Measurements from ENCODE around the gene JARID2.

Gene JARID2

GRCh38 chr6:15554728-15555100 lies 308.8 kb downstream of the JARID2 start:
- TF ChIP-seq EZH2phosphoT487 (IDR thresholded peaks at IDR 0.05; ENCODE audit: low read length), result no peak
- TF ChIP-seq EZH2 (optimal IDR thresholded peaks at IDR 0.05; ENCODE audit: low read depth, low read length), result no peak
- TF ChIP-seq, protein P1, sequence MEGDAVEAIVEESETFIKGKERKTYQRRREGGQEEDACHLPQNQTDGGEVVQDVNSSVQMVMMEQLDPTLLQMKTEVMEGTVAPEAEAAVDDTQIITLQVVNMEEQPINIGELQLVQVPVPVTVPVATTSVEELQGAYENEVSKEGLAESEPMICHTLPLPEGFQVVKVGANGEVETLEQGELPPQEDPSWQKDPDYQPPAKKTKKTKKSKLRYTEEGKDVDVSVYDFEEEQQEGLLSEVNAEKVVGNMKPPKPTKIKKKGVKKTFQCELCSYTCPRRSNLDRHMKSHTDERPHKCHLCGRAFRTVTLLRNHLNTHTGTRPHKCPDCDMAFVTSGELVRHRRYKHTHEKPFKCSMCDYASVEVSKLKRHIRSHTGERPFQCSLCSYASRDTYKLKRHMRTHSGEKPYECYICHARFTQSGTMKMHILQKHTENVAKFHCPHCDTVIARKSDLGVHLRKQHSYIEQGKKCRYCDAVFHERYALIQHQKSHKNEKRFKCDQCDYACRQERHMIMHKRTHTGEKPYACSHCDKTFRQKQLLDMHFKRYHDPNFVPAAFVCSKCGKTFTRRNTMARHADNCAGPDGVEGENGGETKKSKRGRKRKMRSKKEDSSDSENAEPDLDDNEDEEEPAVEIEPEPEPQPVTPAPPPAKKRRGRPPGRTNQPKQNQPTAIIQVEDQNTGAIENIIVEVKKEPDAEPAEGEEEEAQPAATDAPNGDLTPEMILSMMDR (IDR thresholded peaks at IDR 0.05; ENCODE audit: low read length), result no peak
- Histone ChIP-seq H3K4me1 (ENCODE audit: low read length) (no peaks in the 10 kb centered on the region), H3K4me2 (ENCODE audit: low read depth, low read length) (no peak overlapping the region)

DNA sequence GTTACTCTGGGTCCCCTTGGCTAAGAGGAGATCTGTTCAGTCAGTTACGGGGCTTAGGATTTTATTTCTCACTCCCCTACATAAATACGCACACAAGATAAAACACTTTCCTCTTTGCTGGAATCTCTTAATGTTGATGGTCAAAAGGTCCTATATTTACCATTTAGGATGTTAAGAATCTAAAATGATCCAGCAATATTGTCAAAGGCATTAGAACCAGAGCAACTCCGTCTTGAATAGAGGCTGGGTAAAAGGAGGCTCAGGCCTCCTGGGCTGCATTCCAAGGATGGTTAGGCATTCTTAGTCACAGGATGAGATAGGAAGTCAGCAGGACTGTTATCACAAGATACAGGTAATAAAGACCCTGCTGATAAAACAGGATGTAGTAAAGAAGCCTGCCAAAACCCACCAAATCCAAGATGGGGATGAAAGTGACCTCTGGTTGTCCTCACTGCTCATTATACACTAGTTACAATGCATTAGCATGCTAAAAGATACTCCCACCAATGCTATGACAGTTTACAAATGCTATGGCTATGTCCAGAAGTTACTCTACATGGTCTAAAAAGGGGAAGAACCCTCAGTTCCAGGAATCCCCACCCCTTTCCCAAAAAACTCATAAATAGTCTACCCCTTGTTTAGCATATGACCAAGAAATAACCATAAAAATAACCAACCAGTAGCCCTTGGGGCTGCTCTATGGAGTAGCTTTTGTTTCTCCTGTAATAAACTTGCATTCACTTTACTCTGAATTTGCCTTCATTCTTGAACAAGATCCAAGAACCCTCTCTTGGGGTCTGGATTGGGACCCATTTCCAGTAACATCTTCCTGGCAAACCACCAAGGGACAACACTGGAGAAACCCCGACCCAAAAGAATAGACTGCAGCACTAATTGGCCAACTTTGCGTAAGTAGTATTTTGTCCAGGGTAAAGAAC lies 309.5 kb downstream of the JARID2 start:
- Histone ChIP-seq H4K20me1 (ENCODE audit: insufficient read depth, low read length) (no peaks in the 10 kb centered on the region), H3K27ac (ENCODE audit: low read length) (no peak overlapping the region), H3K27me3 (replicated peaks; ENCODE audit: insufficient read depth, low read length) (no peaks in the 10 kb centered on the region), H3K4me3 (ENCODE audit: low read length) (no peak overlapping the region), H3K9me3 (replicated peaks; ENCODE audit: insufficient read depth, low read length) (no peaks in the 10 kb centered on the region), H3K9me2 (replicated peaks; ENCODE audit: insufficient read depth, low read length) (no peaks in the 10 kb centered on the region), H3F3A (ENCODE audit: insufficient read depth, low read length) (no peaks in the 10 kb centered on the region), H3K4me2 (ENCODE audit: low read depth, low read length) (no peak overlapping the region), H3K4me1 (ENCODE audit: low read length) (no peaks in the 10 kb centered on the region), H2AFZ (ENCODE audit: low read length) (no peak overlapping the region), H3K9ac (ENCODE audit: low read length) (no peak overlapping the region), H3K36me3 (replicated peaks; ENCODE audit: insufficient read depth, low read length) (no peaks in the 10 kb centered on the region), H3K79me2 (ENCODE audit: low read length) (peaks cover 9% of the 10 kb centered on the region; the same call in 1 of the 2 replicates)
- DNase-seq, result no peak
- TF ChIP-seq EZH2 (optimal IDR thresholded peaks at IDR 0.05; ENCODE audit: low read depth, low read length) (no peak), EZH2phosphoT487 (IDR thresholded peaks at IDR 0.05; ENCODE audit: low read length) (no peak)
- TF ChIP-seq, protein P1 (IDR thresholded peaks at IDR 0.05; ENCODE audit: low read length), result no peak

More at GRCh38 chr6:15554728-15555100, 308.8 kb downstream of the JARID2 start:
- DNase-seq, result no peak
- Histone ChIP-seq H3F3A (ENCODE audit: insufficient read depth, low read length) (no peaks in the 10 kb centered on the region), H3K9ac (ENCODE audit: low read length) (no peak overlapping the region), H3K36me3 (replicated peaks; ENCODE audit: insufficient read depth, low read length) (no peaks in the 10 kb centered on the region), H3K9me3 (replicated peaks; ENCODE audit: insufficient read depth, low read length) (no peaks in the 10 kb centered on the region), H3K79me2 (ENCODE audit: low read length) (peaks cover 11% of the 10 kb centered on the region; the same call in 1 of the 2 replicates), H4K20me1 (ENCODE audit: insufficient read depth, low read length) (no peaks in the 10 kb centered on the region), H3K4me3 (ENCODE audit: low read length) (no peak overlapping the region), H3K27ac (ENCODE audit: low read length) (no peak overlapping the region), H3K27me3 (replicated peaks; ENCODE audit: insufficient read depth, low read length) (no peaks in the 10 kb centered on the region), H3K9me2 (replicated peaks; ENCODE audit: insufficient read depth, low read length) (no peaks in the 10 kb centered on the region), H2AFZ (ENCODE audit: low read length) (no peak overlapping the region)

GRCh38 chr6:15556711-15557110 lies 310.8 kb downstream of the JARID2 start:
- H4K20me1 ChIP-seq (ENCODE audit: insufficient read depth, low read length), result no peaks in the 10 kb centered on the region
- no peaks in the 10 kb centered on the region for H3K36me3 ChIP-seq (replicated peaks; ENCODE audit: insufficient read depth, low read length)
- no peak overlapping the region for H3K27ac ChIP-seq (ENCODE audit: low read length)
- H2AFZ ChIP-seq (ENCODE audit: low read length), result no peak overlapping the region
- no peak for TF ChIP-seq EZH2 (optimal IDR thresholded peaks at IDR 0.05; ENCODE audit: low read depth, low read length)
- TF ChIP-seq EZH2phosphoT487 (IDR thresholded peaks at IDR 0.05; ENCODE audit: low read length), result no peak
- TF ChIP-seq, protein P1 (IDR thresholded peaks at IDR 0.05; ENCODE audit: low read length), result no peak
- no peak for DNase-seq
- 0 out of 2 replicates have a peak, but pooled peaks cover 6% of the 10 kb centered on the region for H3K79me2 ChIP-seq (ENCODE audit: low read length)
- no peaks in the 10 kb centered on the region for H3K27me3 ChIP-seq (replicated peaks; ENCODE audit: insufficient read depth, low read length)
- no peaks in the 10 kb centered on the region for H3K9me3 ChIP-seq (replicated peaks; ENCODE audit: insufficient read depth, low read length)
- H3K9me2 ChIP-seq (replicated peaks; ENCODE audit: insufficient read depth, low read length), result no peaks in the 10 kb centered on the region
- no peak overlapping the region for H3K4me3 ChIP-seq (ENCODE audit: low read length)
- H3K4me2 ChIP-seq (ENCODE audit: low read depth, low read length), result no peak overlapping the region
- no peaks in the 10 kb centered on the region for H3K4me1 ChIP-seq (ENCODE audit: low read length)
- no peaks in the 10 kb centered on the region for H3F3A ChIP-seq (ENCODE audit: insufficient read depth, low read length)
- no peak overlapping the region for H3K9ac ChIP-seq (ENCODE audit: low read length)
